T follicular helper cell (primary cell): Measurements from ENCODE around the gene TCIRG1.
A peak's percentile ranks its signal among the peaks of the same experiment; 100 is the strongest.
"Not testable (repeated sequence)": the region's sequence is repeated elsewhere in the genome, so short reads cannot be mapped to it uniquely, and the experiment has no call there.

ENCODE experiments used
- DNase-seq: peaks from one replicate; pipeline ENCODE4 v3.0.0-alpha.2; 2020; ENCODE audit warnings: low read depth
- total RNA-seq, 2 experiments: gene quantifications; one replicate each; lab custom pipeline; 2026; lab: John Stamatoyannopoulos, UW

The TCIRG1 gene, protein sequence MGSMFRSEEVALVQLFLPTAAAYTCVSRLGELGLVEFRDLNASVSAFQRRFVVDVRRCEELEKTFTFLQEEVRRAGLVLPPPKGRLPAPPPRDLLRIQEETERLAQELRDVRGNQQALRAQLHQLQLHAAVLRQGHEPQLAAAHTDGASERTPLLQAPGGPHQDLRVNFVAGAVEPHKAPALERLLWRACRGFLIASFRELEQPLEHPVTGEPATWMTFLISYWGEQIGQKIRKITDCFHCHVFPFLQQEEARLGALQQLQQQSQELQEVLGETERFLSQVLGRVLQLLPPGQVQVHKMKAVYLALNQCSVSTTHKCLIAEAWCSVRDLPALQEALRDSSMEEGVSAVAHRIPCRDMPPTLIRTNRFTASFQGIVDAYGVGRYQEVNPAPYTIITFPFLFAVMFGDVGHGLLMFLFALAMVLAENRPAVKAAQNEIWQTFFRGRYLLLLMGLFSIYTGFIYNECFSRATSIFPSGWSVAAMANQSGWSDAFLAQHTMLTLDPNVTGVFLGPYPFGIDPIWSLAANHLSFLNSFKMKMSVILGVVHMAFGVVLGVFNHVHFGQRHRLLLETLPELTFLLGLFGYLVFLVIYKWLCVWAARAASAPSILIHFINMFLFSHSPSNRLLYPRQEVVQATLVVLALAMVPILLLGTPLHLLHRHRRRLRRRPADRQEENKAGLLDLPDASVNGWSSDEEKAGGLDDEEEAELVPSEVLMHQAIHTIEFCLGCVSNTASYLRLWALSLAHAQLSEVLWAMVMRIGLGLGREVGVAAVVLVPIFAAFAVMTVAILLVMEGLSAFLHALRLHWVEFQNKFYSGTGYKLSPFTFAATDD
- total RNA-seq = 49.3 to 179 reads per million in 2 experiments

DNA sequence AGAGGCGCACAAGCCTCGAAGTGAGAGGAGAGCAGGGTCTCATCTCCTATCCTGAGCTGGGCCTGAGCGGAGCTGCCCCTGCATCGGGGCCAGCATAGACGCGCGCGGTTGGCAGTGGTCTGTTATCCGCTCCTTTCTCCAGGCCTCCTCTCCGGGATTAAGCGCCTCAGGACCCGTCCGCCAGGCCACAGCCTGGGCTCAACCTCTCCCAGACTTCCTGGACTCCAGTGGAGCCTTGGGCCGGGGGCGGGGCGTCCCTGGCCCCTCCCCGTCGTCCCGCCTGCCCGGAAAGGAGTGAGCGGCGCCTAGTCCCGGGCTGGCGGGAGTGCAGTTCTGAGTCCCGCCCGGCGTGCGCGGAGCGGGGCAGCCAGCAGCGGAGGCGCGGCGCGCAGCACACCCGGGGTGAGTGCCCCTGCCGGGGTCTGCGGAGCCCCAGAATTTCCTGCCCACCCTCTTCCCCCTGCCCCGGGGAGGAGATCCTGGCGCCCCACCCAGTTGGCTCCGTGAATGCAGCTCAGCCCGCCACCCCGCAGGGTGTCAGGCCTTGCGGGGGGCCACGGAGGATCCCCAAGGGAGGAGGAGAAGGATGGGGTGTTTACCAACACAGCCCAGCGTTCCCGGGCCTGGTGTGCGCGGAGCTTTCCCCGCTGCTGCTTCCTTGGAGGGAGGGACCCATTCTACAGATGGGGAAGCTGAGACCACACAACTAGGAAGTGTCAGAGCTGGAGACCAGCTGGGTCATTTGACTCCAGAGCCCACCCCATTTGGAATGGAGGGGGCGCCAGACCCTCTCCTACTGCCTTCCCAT lies at the start of gene TCIRG1:
Gene TCIRG1, plus strand, starts transcription at position 308 of the 808 bp plus-strand sequence. CDS start 2,247 bp downstream, outside the sequence.
- DNase-seq = peak; percentile 25

DNA sequence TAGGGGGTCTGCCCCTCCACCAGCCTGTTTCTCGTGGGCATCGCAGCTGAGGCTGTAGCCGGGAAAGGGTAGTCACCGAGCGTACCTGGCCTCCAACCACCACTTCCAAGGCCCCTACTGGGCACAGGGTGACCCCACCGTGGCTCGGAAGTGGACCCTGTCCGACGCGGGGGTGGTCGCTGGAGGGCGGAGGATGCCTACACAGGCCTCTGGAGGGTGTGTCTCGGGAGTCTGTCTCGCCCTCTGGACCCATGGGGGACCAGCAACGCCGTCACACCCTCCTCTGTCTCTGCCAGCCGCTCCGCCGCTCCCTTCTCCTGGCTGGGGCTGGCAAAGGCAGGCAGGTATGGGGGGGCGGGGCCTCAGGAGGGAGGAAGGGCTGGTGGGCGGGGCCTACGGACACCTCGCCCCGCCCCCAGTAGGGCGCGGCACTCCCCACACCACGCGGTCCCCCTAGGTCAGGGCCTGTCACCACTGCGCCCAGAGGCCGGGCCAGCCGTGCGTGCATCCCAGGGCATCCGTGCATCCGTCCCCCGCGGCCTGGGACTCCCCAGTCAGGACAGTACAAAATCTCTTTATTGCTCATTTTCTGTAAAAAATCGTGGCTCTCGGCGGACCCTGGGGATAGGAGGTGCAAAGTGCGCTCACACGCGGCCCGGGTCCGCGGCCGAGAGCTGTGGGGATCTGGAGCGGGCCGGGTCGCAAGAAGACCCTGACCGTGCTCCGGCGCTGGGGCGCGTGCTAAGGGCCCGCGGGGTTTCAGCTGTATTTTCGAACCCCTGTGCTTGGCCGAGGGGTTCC lies 48.1 kb upstream of the TCIRG1 start:
- DNase-seq = not testable (repeated sequence)

DNA sequence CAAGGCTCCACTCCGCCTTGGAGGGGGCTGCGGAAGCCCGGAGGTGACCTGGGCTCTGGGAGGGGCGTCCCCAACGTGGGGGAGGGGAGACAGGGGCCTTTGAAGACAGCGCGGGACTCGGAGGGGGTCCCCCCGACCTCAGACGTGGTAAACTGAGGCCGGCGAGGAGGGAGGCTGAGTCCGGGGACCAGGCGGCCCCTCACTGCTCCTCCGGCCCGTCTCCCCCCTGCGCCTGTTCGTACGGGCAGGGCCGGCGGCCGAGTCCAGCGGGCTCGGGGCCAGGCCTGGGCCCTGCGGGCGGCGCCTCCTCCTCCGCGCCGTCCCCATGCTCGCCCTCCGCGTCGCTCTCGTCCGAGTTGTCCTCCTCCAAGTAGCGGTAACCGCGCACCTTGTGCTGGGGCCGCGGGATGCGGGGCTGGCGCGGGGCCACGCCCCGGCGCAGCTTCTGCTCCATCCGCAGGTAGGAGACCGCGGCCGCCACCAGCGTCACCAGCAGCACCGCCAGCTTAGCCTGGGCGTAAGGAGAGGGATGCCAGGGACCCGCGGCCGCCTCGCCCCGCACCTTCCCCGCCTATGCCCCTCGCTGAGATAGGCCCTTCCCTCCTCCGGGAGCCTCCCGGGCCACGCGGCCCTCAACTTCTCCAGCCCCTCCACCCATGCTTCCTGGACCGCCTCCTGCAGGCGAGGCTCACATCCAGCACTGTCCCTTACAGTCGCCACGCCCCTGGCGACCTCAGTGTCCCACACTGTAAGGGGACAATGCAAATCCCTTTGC lies 47.3 kb upstream of the TCIRG1 start:
- not testable (repeated sequence) for DNase-seq

DNA sequence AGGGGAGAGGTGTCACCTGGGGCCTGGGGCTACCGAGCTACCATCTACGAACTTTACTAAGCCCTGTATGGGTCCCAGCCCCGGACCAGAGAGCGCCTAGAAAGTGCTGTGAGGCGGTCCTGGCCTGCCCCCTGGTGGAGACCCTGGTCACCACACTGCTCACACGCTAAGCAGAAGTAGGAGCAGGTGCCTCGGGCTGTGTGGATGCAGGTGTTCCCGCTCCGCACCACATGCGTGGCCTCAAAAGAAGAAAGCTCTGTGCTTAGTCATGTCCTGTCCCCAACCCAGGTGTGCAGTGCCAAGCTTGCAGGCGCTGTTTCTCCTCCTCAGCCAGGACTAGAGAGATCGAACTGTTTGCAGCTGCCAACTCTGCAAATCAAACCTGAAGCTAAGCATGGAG lies 45.0 kb upstream of the TCIRG1 start:
- DNase-seq = peak; percentile 25

DNA sequence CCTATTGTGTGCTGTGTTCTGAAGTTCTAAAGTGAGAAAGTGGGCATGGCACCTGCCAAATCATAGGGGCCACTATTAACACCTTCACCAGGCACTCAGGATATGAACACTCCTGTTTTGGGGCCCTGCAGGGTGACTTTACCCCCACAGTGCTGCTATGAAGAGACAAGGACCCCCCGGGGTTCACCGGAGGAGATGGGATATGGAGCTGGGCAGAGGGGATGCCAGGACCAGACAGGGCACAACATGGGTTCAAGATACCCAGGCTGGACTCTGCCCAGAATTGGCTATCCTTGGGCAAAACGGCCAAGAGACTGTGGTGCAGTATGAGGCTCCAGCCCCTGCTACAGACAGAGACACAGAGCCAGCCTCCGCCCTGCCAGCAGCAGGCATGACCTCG lies 44.4 kb upstream of the TCIRG1 start:
- DNase-seq = not testable (repeated sequence)

DNA sequence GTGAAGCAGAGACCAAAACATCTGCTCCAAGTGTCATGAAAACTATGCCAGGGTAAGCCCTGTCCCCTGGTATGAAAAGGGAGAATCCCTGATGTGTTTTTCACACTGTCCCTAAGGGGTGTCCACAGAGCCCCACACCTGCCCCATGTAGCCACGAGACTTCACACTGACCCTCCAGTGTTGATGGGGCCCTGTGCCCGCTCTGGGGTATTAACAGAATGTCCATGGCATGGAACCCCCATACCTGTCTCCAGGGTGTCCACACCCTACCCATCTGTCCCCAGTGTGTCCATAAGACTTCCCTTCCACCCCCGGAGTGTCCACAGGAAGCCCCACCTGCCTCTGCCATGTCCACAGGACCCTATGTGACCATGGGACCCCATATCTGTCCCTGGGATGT lies 43.7 kb upstream of the TCIRG1 start:
- DNase-seq = not testable (repeated sequence)

DNA sequence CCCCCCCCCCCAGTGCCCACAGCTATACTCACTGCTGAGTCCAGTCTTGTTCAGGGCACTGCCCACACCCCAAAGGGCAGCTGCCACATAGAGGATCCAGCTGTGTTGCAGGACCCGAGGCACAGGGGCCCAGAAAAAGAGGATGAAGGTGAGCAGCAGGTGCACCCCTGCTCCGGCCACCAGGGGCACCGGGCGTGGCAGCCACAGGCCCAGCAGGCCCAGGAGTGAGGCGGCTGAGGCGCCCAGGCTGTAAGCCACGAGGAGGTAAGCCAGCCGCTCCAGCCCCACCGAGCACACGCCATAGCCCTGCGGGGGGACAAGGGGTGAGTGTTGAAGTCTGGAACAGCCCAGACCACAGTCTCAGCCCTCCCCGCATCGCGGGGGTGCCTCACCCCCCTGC lies 43.2 kb upstream of the TCIRG1 start:
- DNase-seq = not testable (repeated sequence)

DNA sequence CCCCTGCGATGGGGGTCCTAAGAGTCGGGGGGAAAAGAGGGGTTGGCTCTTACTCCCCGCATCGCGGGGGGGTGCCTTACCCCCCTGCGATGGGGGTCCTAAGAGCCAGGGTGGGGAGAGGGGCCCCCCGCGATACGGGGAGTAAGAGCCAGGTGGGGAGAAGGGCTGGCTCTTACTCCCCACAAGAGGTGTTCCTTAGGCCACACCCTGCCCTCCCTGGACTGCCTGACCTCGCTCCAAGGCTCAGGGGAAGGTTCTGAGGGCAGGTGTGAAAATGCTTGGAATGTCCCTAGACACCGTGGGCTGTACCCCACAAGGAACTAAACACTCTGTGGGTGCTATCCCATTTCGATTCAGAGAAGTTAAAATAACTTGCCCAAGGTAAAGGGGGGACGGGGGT lies 42.8 kb upstream of the TCIRG1 start:
- DNase-seq = no peak

DNA sequence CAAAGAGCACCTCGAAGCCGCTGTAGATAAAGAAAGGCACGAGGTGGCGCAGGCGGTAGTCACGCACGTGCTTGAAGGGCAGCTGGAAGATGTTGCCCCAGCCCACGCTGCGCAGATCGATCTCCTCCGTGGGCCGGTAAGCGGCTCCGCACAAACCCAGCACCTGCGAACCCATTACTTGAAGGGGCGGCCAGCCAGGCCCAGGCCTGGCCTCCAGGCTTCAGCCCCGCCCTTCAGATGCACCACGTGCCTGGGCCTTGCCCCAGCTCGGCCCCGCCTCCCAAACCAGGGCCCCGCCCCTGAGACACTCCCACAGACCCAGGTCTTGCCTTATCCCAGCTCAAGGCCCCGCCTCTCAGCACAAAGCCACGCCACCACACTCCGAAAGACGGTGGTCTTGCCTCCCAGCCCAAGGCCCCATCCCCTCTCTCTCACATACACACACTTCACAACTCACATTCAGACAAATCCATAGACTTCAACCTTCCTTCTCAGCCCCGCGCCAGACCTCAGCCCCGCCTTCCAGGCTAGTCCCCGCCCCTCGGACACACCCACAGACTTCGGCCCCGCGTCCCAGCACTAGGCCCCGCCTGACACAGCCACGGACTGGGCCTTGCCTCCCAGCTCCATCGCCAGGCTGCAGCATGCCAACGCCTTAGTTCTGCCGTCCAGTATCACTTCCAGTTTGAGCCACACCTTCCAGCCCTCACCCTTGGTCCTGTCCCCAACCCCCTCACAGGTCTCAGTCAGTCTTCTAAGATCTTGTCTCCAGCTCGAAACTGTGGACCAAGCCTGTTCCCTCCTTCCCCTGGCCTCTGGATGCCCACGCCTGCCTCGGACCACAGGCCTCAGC lies 42.0 kb upstream of the TCIRG1 start:
- no peak for DNase-seq

DNA sequence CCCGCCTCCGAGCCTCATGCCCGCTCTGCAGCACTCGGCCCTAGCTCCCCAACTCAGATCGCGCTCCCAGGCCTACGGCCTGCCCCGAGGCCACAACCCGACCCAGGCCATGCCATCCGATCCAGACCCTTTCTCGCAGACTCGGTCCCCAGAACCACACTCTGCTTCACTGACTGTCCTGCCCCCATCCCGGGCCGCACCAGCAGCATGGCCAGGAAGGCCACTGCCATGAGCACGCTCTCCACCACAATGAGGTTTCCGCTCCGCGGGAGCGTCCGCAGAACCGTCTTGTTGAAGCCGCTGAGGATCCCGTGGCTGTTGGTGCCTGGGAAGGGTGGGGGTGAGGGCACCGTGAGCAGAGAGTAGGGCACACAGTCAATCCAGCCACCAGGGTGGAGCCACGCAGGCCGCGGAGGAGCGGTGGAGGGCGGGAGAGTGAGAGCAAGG lies 41.3 kb upstream of the TCIRG1 start:
- DNase-seq = no peak

DNA sequence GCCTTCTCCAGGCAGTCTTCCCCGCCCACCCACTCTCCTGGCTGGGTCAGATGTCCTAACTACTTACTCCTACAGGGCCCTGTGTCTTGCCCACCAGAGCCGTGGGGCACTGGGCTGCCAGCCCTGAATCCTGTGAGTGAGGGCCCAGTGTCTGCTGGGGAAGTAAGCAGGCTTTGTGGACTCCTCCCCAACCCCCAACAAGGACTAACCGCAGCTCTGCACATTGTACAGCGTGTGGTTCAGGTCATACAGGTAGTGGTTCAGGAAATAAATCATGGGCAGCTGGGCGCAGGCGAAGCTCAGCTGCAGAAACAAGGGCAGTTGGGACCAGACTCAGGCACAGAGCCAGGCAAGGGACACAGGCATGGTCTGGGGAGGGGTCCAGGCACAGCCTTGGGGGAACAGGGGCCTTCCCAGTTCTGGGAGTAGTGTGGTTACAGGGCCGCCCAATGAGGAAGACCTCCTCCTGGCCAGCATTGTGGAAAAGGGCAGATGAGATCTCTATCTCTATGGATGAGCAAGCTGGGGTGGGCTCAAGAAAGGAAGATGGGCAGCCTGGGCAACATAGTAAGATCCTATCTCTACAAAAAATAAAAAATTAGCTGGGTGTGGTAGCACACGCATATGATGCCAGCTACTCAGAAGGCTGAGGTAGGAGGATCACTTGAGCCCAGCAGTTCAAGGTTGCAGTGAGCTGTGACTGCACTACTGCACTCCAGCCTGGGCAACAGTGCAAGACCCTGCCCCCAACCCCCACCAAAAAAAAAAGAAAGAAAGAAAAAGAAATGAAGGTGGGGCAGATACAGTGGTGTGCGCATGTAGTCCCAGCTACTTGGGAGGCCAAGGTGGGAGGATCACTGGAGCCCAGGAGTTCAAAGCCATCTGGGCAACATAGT lies 40.4 kb upstream of the TCIRG1 start:
- no peak for DNase-seq

DNA sequence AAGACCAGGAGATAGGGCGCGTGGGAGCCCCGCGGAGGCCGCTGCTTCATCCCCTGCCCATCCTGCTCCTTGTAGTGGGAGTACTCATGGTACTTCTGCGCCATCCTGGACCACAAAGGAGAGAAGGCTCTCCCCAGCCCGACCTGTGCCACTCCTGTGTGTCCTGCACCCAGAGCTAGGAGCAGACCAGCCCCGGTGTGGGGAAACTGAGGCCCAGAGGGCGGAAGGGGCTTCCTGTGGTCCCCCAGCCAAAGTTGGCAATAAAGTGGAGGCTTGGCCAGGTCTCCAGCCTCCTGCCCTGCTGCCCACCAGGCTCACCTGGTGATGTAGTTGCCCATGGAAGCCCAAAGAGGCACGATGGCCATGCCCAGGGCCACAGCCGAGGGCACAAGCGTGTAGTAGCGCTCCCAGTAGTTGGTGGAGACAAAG lies 39.6 kb upstream of the TCIRG1 start:
- DNase-seq = no peak

DNA sequence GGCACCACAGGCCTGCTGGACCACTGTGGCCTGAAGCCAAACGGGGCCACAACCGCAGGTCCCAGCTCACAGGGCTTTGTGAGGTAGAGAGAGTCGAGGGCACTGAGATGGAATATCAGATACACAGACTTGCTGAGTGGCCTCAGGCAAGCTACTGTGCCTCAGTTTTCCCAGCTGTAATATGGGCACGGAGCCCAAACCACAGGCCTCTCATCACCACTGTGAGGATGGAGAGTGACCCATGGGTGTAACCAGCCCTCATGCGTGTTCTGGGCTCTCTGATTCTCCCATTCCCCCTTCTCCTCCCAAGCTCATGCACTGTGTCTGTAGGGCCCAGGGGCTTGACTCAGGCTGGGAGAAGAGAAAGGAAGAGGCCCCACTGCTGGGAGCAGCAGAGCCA lies 39.1 kb upstream of the TCIRG1 start:
- DNase-seq = no peak

DNA sequence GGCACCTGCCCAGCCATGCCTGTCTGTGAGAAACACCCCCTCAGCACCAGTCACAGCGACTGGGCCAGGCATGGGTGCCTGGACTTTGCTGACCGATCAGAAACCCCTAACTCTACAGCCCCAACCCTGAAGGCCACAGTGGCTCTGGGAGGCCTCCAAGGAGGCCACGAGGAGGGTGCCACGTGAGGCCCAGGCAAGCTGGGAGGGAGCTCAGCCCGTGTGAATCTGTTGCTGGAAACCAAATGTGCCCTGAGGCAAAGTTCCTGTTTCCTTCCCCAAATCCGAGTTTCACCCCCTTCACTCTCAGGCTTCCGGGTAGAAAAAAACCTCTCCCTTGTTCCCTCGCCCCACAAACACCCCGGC lies 36.3 kb upstream of the TCIRG1 start:
- no peak for DNase-seq

DNA sequence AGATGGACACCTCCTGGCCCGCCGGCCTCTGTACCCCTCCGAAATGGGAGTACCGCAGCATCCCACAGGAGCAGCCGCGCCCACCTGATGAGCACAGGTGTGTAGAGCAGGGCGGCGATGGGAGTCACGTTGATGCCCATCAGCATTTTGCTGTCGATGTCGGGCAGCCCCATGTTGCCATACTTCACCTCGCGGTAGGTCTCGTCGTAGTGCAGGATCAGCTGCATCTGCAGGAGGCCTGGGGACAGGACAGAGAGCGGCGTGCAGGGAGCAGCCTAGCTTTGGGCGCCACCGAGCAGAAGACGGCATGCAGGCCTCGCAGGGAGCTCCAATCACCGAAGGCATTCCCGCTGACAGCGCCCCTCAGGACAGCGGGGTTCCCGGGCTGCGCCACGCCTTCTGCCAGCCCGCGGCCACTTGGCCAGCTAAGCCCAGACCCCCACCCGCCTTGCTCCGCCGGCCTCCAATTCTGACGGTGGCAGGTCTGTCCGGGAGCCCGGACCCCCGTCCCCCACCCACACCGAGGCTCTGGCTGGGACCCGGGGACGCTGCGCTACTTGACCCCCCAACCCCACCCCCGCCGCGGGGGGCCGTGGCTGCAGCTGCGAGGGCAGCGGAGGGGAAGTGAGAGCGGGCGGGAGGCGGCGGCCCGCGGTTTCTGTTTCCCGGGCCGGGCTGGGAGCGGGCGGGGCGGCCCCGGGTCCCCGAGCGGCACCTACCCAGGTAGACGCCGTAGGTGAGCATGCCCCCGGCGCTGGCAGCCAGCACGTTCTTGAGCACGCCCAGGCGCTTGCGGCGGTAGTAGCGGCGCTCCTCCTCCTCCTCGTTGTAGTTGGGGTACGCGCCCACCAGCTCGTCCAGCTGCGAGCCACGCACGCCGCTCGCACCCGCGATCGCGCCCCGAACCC lies 35.6 kb upstream of the TCIRG1 start:
- peak; percentile 44 for DNase-seq

DNA sequence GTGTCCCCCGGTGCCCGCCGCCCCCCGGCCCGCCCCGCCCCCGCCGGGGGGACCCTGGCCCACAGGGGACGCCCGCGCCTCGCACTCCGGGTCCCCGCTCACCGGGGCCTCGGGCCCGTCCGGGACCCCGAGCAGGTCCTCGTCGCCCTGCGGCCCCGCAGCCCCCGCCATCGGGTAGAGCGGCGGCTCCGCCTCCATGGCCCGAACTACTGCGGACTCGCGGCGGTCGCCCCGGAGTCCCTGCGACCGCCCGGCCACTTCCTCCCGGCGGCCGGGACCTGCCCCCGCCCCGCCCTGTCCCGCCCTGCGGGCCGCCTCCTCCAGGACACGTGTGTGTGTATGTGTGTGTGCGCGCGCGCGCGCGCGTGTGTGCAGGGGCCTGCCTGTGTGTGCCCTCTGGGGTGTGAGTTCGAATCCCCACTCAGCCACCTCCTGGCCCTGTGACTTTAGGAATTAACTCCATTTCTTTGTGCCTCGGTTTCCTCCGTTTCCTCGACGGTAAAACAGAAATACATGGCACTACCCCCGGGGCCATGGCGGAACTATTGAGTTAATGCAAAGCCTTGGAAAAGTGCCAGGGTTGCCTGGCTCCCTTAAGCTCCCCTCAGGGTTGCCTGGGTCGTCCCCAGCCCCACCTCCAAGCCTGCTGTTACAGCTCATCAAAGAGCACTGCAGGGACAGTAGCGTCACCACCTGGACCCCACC lies 34.8 kb upstream of the TCIRG1 start, which contains the start of gene UNC93B1:
Gene UNC93B1, minus strand, starts transcription at position 252 of the 705 bp plus-strand sequence. Its CDS starts 54 bp downstream, at position 198.
- peak; percentile 53 for DNase-seq
